Thyroid gland (tissue), 4 donors: ENCODE results near the gene PHF13. TPM values are rescaled to one million over a fixed set of nuclear protein-coding genes. Genes with fewer than 3 reads are reported as not detected.
A peak's percentile ranks its signal among the peaks of the same experiment; 100 is the strongest.

ENCODE experiments used
- DNase-seq, 2 donors: peaks; one replicate each; pipeline ENCODE4 v3.0.0-alpha.2; 2019
- H3K27ac ChIP-seq, 3 donors: fragments of 200-600 bp; sonication (generic); 1 replicate in 2 of 3; 2 replicates in 1 of 3; pipeline ENCODE4 v1.5.1; 2016 to 2019; ENCODE audit warnings: mild to moderate bottlenecking in 1 of 3, moderate library complexity in 1 of 3
- H3K27me3 ChIP-seq: fragments of 200-600 bp; sonication (generic); one replicate; pipeline ENCODE4 v1.5.1; 2019
- H3K36me3 ChIP-seq, 2 donors: fragments of 200-600 bp; sonication (generic); one replicate each; pipeline ENCODE4 v1.5.1; 2016 to 2019
- H3K4me1 ChIP-seq, 2 donors: fragments of 200-600 bp; sonication (generic); one replicate each; pipeline ENCODE4 v1.5.1; 2017 to 2019
- H3K4me3 ChIP-seq, 3 donors: fragments of 200-600 bp; sonication (generic); replicated peaks in 1 of 3; 1 replicate in 2 of 3; 2 replicates in 1 of 3; pipeline ENCODE4 v1.5.1; 2016; ENCODE audit warnings: mild to moderate bottlenecking in 1 of 3
- H3K9me3 ChIP-seq: fragments of 200-600 bp; sonication (generic); one replicate; pipeline ENCODE4 v1.5.1; 2017
- CTCF ChIP-seq, 6 experiments: fragments of 200-600 bp in 3 of 6; fragments of 450-650 bp in 3 of 6; sonication (generic) in 3 of 6; IDR thresholded peaks; one replicate each; pipeline ENCODE4 v1.5.1; 2016 to 2019; ENCODE audit warnings: antibody characterized with exemption in 6 of 6, mild to moderate bottlenecking in 2 of 6, inconsistent platforms in 1 of 6, moderate library complexity in 1 of 6
- POLR2A ChIP-seq, 2 donors: fragments of 450-650 bp; IDR thresholded peaks; one replicate each; pipeline ENCODE4 v1.6.1; 2017; ENCODE audit warnings: antibody characterized with exemption in 2 of 2, mild to moderate bottlenecking in 2 of 2, moderate library complexity in 1 of 2
- WGBS, 2 donors: methylation state at CpG; one replicate each; pipeline ENCODE4 v1.1.5; 2017; 5-methylcytosine and 5-hydroxymethylcytosine counted together
- intact Hi-C: fragments of 100-400 bp; cut with DNase I; formaldehyde crosslinking; loops from one replicate; pipeline ENCODE4 v1.15.1; 2023
- total RNA-seq, 4 donors: library from RNA; depleted of rRNA; stranded (reverse); fragments of >200 nt; gene quantifications; one replicate each; pipeline ENCODE4 v1.2.3, GENCODE V29; 2016

PHF13 gene
- total RNA-seq, 4 donors from 2014 or later = 7.8 to 14.1 (median 9.5) TPM

GRCh38 chr1:6612641-6613360, 730 bp upstream of the PHF13 start:
- peak; percentile 54 to 56 for DNase-seq
- Histone ChIP-seq H3K27me3 (no peaks in the 10 kb centered on the region), H3K27ac (peak overlapping the region; percentile 90 to 94 (median 93)), H3K4me1 (peaks cover 8 to 25% of the 10 kb centered on the region in 2 donors), H3K4me3 (peak overlapping the region; percentile 17 to 100 (median 26)), H3K36me3 (no peaks in the 10 kb centered on the region), H3K9me3 (no peaks in the 10 kb centered on the region)
- TF ChIP-seq CTCF (IDR thresholded peaks at IDR 0.05) = no peak
- TF ChIP-seq POLR2A (IDR thresholded peaks at IDR 0.05) = peak in 1 of 2 donors; percentile 58
- intact Hi-C loops = no loop called here
- WGBS, 2 donors = 0 to 2% methylated on average over 20 to 22 of the region's 67 CpGs

- Histone ChIP-seq H3K4me3 (peak overlapping the region; percentile 69 to 100 (median 96)), H3K9me3 (no peaks in the 10 kb centered on the region), H3K36me3 (no peaks in the 10 kb centered on the region), H3K27ac (peak overlapping the region; percentile 76 to 95 (median 83)), H3K27me3 (no peaks in the 10 kb centered on the region), H3K4me1 (peaks cover 8 to 22% of the 10 kb centered on the region in 2 donors)
- TF ChIP-seq CTCF (IDR thresholded peaks at IDR 0.05) = no peak
- no peak for TF ChIP-seq POLR2A (IDR thresholded peaks at IDR 0.05)
- DNase-seq = peak; percentile 54 to 56
- intact Hi-C loops = loop anchor here (2.0 kb wide), 1 partner anchor 13 kb away; no protein-coding TSS in a partner anchor
- 1% methylated on average over 27 of the region's 117 CpGs; no CpG with 5 or more reads in 1 of the 2 donors for WGBS, 2 donors
Measured at GRCh38 chr1:6614019-6614928, 743 bp downstream of the PHF13 start.

GRCh38 chr1:6614929-6615785, 1.6 kb downstream of the PHF13 start:
- Histone ChIP-seq H3K27me3 (no peaks in the 10 kb centered on the region), H3K36me3 (peaks cover 6% of the 10 kb centered on the region in 2 donors), H3K9me3 (no peaks in the 10 kb centered on the region), H3K27ac (peak overlapping the region; percentile 39 to 95 (median 76)), H3K4me1 (peaks cover 8 to 14% of the 10 kb centered on the region in 2 donors), H3K4me3 (peak overlapping the region in 2 of 3 donors; percentile 96 to 100)
- no peak for TF ChIP-seq POLR2A (IDR thresholded peaks at IDR 0.05)
- no peak for TF ChIP-seq CTCF (IDR thresholded peaks at IDR 0.05)
- intact Hi-C loops = loop anchor here (2.0 kb wide), 1 partner anchor 14 kb away; no protein-coding TSS in a partner anchor
- WGBS, 2 donors = 3% methylated on average over 30 to 33 of the region's 82 CpGs
- peak in 1 of 2 donors; percentile 35 for DNase-seq

- no peak for TF ChIP-seq POLR2A (IDR thresholded peaks at IDR 0.05)
- TF ChIP-seq CTCF (IDR thresholded peaks at IDR 0.05) = no peak
- no peak overlapping the region for H3K27ac ChIP-seq
- H3K4me1 ChIP-seq = peaks cover 25 to 30% of the 10 kb centered on the region in 2 donors
- no peak overlapping the region for H3K4me3 ChIP-seq
- no peak for DNase-seq
- intact Hi-C loops = no loop called here
- WGBS, 2 donors = 92 to 95% methylated on average over 4 of the region's 4 CpGs
- peaks cover 17 to 21% of the 10 kb centered on the region in 2 donors for H3K36me3 ChIP-seq
- H3K9me3 ChIP-seq = no peaks in the 10 kb centered on the region
- H3K27me3 ChIP-seq = no peaks in the 10 kb centered on the region
Measured at GRCh38 chr1:6619045-6619444, 5.5 kb downstream of the PHF13 start.
